WTC11 (cell line): ENCODE results near the gene RPL29. TPM values are rescaled to one million over a fixed set of nuclear protein-coding genes. Genes with fewer than 3 reads are reported as not detected.

Experiments used
- ATAC-seq: fragments of 200-7000 bp; cut with Tn5 transposase; 2 replicates; pipeline ENCODE4 v1.10.0; 2021; ENCODE audit warnings: mild to moderate bottlenecking, moderate library complexity
- CTCF ChIA-PET: fragments of 300-600 bp; sonication (Branson Sonifier 250); formaldehyde crosslinking; loops from one replicate; lab custom pipeline; 2021; ENCODE audit warnings: antibody characterized with exemption; lab: Charles Lee
- POLR2A ChIA-PET: fragments of 350-600 bp; sonication (Branson Sonifier 250); formaldehyde crosslinking; loops from one replicate; lab custom pipeline; 2021; ENCODE audit warnings: antibody characterized with exemption; lab: Charles Lee
- DNase-seq: peaks from one replicate; pipeline ENCODE4 v3.0.0; 2021; ENCODE audit warnings: low spot score
- H3K27ac Mint-ChIP-seq: 2 replicates; pipeline ENCODE4 v1.8.0; 2021; ENCODE audit warnings: mixed read lengths
- H3K27me3 Mint-ChIP-seq: 2 replicates; pipeline ENCODE4 v1.8.0; 2021; ENCODE audit warnings: low read depth, mild to moderate bottlenecking, moderate library complexity, mixed read lengths
- H3K36me3 Mint-ChIP-seq: 2 replicates; pipeline ENCODE4 v1.8.0; 2021; ENCODE audit warnings: mixed read lengths
- H3K4me1 Mint-ChIP-seq: 2 replicates; pipeline ENCODE4 v1.8.0; 2022; ENCODE audit warnings: mixed read lengths
- H3K4me3 Mint-ChIP-seq: 2 replicates; pipeline ENCODE4 v1.8.0; 2021; ENCODE audit warnings: mild to moderate bottlenecking, moderate library complexity, mixed read lengths
- H3K9me3 Mint-ChIP-seq: 2 replicates; pipeline ENCODE4 v1.8.0; 2021; ENCODE audit warnings: mixed read lengths
- CREM ChIP-seq: sonication (generic); formaldehyde crosslinking; IDR thresholded peaks from 2 replicates; pipeline ENCODE4 v1.8.1; 2022; ENCODE audit warnings: mild to moderate bottlenecking, missing genetic modification reagents, moderate library complexity
- HMGXB4 ChIP-seq: sonication (generic); formaldehyde crosslinking; IDR thresholded peaks from 2 replicates; pipeline ENCODE4 v1.8.1; 2023; ENCODE audit warnings: mild to moderate bottlenecking, moderate library complexity, missing genetic modification reagents
- JUN ChIP-seq: sonication (generic); formaldehyde crosslinking; IDR thresholded peaks from 2 replicates; pipeline ENCODE4 v1.8.0; 2023; ENCODE audit warnings: mild to moderate bottlenecking, missing genetic modification reagents
- NR3C1 ChIP-seq: sonication (generic); formaldehyde crosslinking; conservative IDR thresholded peaks from 2 replicates; pipeline ENCODE4 v1.8.1; 2023; ENCODE audit warnings: low read depth, mild to moderate bottlenecking, missing genetic modification reagents
- RORB ChIP-seq: fragments of 250-450 bp; sonication (Bioruptor Pico); IDR thresholded peaks from 2 replicates; pipeline ENCODE4 v1.9.0; 2021; ENCODE audit warnings: mild to moderate bottlenecking
- USF2 ChIP-seq: sonication (generic); formaldehyde crosslinking; IDR thresholded peaks from 2 replicates; pipeline ENCODE4 v1.8.1; 2023; ENCODE audit warnings: mild to moderate bottlenecking, missing genetic modification reagents, moderate library complexity
- ZBTB21 ChIP-seq: sonication (generic); formaldehyde crosslinking; IDR thresholded peaks from 2 replicates; pipeline ENCODE4 v1.8.1; 2023; ENCODE audit warnings: mild to moderate bottlenecking, missing genetic modification reagents, borderline replicate concordance
- ZNF232 ChIP-seq: sonication (generic); formaldehyde crosslinking; IDR thresholded peaks from 2 replicates; pipeline ENCODE4 v1.8.0; 2022; ENCODE audit warnings: mild to moderate bottlenecking, missing genetic modification reagents
- ZNF281 ChIP-seq: sonication (generic); formaldehyde crosslinking; IDR thresholded peaks from 2 replicates; pipeline ENCODE4 v1.8.0; 2023; ENCODE audit warnings: mild to moderate bottlenecking, missing genetic modification reagents
- ZNF317 ChIP-seq: sonication (generic); formaldehyde crosslinking; IDR thresholded peaks from 2 replicates; pipeline ENCODE4 v1.8.1; 2023; ENCODE audit warnings: low read depth, mild to moderate bottlenecking, moderate library complexity, missing genetic modification reagents, borderline replicate concordance
- ZNF671 ChIP-seq: fragments of 250-450 bp; sonication (Bioruptor Pico); IDR thresholded peaks from 2 replicates; pipeline ENCODE4 v1.8.0; 2021; ENCODE audit warnings: mild to moderate bottlenecking
- total RNA-seq: library from RNA; stranded (reverse); gene quantifications from 3 replicates; pipeline ENCODE4 v1.2.3, GENCODE V29; 2021
- TF ChIP-seq, protein P1 (sequence below): sonication (generic); formaldehyde crosslinking; conservative IDR thresholded peaks from 2 replicates; pipeline ENCODE4 v1.8.1; 2022; ENCODE audit warnings: mild to moderate bottlenecking, missing genetic modification reagents
- TF ChIP-seq, protein P2 (sequence below): fragments of 250-450 bp; sonication (Bioruptor Pico); IDR thresholded peaks from 2 replicates; pipeline ENCODE4 v1.8.0; 2021; ENCODE audit warnings: mild to moderate bottlenecking
- TF ChIP-seq, protein P3 (sequence below): sonication (generic); formaldehyde crosslinking; IDR thresholded peaks from 2 replicates; pipeline ENCODE4 v1.8.1; 2022; ENCODE audit warnings: mild to moderate bottlenecking, missing genetic modification reagents, moderate library complexity, borderline replicate concordance
- TF ChIP-seq, protein P4 (sequence below): sonication (generic); formaldehyde crosslinking; IDR thresholded peaks from 2 replicates; pipeline ENCODE4 v1.8.0; 2022; ENCODE audit warnings: mild to moderate bottlenecking, missing genetic modification reagents
- TF ChIP-seq, protein P5 (sequence below): sonication (generic); formaldehyde crosslinking; IDR thresholded peaks from 2 replicates; pipeline ENCODE4 v1.8.1; 2022; ENCODE audit warnings: low read depth, mild to moderate bottlenecking, moderate library complexity, missing genetic modification reagents, borderline replicate concordance
- TF ChIP-seq, protein P6 (sequence below): sonication (generic); formaldehyde crosslinking; IDR thresholded peaks from 2 replicates; pipeline ENCODE4 v1.8.0; 2022; ENCODE audit warnings: mild to moderate bottlenecking, missing genetic modification reagents

RPL29 gene
- total RNA-seq, 1 experiment from 2014 or later, result 1,343 TPM

DNA sequence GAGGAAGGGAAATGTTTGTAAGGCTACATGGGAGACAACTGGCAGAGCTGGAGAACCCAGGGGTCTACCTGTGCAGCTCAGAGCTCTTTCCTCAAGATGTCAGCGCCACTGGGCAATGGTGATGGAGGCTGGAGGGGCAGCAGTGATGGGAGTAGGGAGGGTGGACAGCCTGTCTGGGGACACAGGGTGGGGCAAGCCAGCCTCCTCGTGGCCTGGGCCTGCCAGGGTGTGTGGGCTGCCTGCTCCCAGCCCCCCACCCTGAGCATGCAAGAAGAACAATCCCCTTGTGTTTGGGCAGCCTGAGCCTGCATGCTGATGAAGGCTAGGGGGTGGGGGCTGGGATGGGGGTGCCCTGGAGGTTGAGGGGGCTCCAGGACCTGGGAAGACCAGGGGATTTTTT, 29.7 kb downstream of the RPL29 start:
- H3K27me3 Mint-ChIP-seq, result peaks cover 23% of the 10 kb centered on the region
- DNase-seq, result no peak
- H3K27ac Mint-ChIP-seq, result no peak overlapping the region
- peak overlapping the region; percentile 73 for H3K4me3 Mint-ChIP-seq
- no peaks in the 10 kb centered on the region for H3K9me3 Mint-ChIP-seq
- no peak for ATAC-seq
- peaks cover 50% of the 10 kb centered on the region for H3K4me1 Mint-ChIP-seq
- POLR2A ChIA-PET, result interaction anchor here (1.1 to 1.6 kb wide), 4 partner anchors 8 to 30 kb away, joined by 3 to 6 read pairs (median 4); partner anchors contain the start of genes ABHD14B and ACY1
- TF ChIP-seq ZBTB21 (CRISPR knock-in tag) (no peak), RORB (no peak), ZNF281 (CRISPR knock-in tag) (no peak), CREM (CRISPR knock-in tag) (no peak), ZNF232 (CRISPR knock-in tag) (no peak), NR3C1 (CRISPR knock-in tag) (no peak), ZNF317 (CRISPR knock-in tag) (no peak), USF2 (CRISPR knock-in tag) (no peak), JUN (CRISPR knock-in tag) (no peak), ZNF671 (CRISPR knock-in tag) (no peak), HMGXB4 (CRISPR knock-in tag) (no peak)
- TF ChIP-seq, protein P1, sequence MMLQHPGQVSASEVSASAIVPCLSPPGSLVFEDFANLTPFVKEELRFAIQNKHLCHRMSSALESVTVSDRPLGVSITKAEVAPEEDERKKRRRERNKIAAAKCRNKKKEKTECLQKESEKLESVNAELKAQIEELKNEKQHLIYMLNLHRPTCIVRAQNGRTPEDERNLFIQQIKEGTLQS (CRISPR knock-in tag), result no peak
- TF ChIP-seq, protein P2, sequence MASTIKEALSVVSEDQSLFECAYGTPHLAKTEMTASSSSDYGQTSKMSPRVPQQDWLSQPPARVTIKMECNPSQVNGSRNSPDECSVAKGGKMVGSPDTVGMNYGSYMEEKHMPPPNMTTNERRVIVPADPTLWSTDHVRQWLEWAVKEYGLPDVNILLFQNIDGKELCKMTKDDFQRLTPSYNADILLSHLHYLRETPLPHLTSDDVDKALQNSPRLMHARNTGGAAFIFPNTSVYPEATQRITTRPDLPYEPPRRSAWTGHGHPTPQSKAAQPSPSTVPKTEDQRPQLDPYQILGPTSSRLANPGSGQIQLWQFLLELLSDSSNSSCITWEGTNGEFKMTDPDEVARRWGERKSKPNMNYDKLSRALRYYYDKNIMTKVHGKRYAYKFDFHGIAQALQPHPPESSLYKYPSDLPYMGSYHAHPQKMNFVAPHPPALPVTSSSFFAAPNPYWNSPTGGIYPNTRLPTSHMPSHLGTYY, result no peak
- TF ChIP-seq, protein P3, sequence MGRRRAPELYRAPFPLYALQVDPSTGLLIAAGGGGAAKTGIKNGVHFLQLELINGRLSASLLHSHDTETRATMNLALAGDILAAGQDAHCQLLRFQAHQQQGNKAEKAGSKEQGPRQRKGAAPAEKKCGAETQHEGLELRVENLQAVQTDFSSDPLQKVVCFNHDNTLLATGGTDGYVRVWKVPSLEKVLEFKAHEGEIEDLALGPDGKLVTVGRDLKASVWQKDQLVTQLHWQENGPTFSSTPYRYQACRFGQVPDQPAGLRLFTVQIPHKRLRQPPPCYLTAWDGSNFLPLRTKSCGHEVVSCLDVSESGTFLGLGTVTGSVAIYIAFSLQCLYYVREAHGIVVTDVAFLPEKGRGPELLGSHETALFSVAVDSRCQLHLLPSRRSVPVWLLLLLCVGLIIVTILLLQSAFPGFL (CRISPR knock-in tag), result no peak
- TF ChIP-seq, protein P4, sequence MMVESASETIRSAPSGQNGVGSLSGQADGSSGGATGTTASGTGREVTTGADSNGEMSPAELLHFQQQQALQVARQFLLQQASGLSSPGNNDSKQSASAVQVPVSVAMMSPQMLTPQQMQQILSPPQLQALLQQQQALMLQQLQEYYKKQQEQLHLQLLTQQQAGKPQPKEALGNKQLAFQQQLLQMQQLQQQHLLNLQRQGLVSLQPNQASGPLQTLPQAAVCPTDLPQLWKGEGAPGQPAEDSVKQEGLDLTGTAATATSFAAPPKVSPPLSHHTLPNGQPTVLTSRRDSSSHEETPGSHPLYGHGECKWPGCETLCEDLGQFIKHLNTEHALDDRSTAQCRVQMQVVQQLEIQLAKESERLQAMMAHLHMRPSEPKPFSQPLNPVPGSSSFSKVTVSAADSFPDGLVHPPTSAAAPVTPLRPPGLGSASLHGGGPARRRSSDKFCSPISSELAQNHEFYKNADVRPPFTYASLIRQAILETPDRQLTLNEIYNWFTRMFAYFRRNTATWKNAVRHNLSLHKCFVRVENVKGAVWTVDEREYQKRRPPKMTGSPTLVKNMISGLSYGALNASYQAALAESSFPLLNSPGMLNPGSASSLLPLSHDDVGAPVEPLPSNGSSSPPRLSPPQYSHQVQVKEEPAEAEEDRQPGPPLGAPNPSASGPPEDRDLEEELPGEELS (CRISPR knock-in tag), result no peak
- TF ChIP-seq, protein P5, sequence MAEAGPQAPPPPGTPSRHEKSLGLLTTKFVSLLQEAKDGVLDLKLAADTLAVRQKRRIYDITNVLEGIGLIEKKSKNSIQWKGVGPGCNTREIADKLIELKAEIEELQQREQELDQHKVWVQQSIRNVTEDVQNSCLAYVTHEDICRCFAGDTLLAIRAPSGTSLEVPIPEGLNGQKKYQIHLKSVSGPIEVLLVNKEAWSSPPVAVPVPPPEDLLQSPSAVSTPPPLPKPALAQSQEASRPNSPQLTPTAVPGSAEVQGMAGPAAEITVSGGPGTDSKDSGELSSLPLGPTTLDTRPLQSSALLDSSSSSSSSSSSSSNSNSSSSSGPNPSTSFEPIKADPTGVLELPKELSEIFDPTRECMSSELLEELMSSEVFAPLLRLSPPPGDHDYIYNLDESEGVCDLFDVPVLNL (CRISPR knock-in tag), result no peak
- TF ChIP-seq, protein P6, sequence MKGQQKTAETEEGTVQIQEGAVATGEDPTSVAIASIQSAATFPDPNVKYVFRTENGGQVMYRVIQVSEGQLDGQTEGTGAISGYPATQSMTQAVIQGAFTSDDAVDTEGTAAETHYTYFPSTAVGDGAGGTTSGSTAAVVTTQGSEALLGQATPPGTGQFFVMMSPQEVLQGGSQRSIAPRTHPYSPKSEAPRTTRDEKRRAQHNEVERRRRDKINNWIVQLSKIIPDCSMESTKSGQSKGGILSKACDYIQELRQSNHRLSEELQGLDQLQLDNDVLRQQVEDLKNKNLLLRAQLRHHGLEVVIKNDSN (CRISPR knock-in tag), result no peak
- CTCF ChIA-PET, result interaction anchor here (1.1 to 6.5 kb wide), 4 partner anchors 9 to 24 kb away, joined by 8 to 60 read pairs (median 42); partner anchors contain the start of genes ABHD14A, ABHD14B, ACY1 and PARP3
- no peaks in the 10 kb centered on the region for H3K36me3 Mint-ChIP-seq
